Left ventricle myocardium inferior (tissue), 1 donor: ENCODE measurements around the gene HDAC2. TPM values are rescaled to one million over a fixed set of nuclear protein-coding genes. Genes with fewer than 3 reads are reported as not detected.

Experiments
- DNase-seq: peaks from one replicate; pipeline ENCODE4 v3.0.0-alpha.2; 2020
- H3K27ac ChIP-seq: fragments of 200-600 bp; replicated peaks from 2 replicates; pipeline ENCODE4 v1.8.0; 2021
- H3K27me3 ChIP-seq: fragments of 200-600 bp; 2 replicates; pipeline ENCODE4 v1.8.0; 2021; ENCODE audit warnings: low read depth
- H3K36me3 ChIP-seq: fragments of 200-600 bp; 2 replicates; pipeline ENCODE4 v1.8.0; 2021
- H3K4me1 ChIP-seq: fragments of 200-600 bp; 2 replicates; pipeline ENCODE4 v1.8.0; 2021
- H3K4me3 ChIP-seq: fragments of 200-600 bp; 2 replicates; pipeline ENCODE4 v1.8.0; 2021; ENCODE audit warnings: mild to moderate bottlenecking, moderate library complexity
- H3K9me3 ChIP-seq: fragments of 200-600 bp; replicated peaks from 2 replicates; pipeline ENCODE4 v1.8.0; 2021
- CTCF ChIP-seq: fragments of 200-600 bp; IDR thresholded peaks from 2 replicates; pipeline ENCODE4 v1.8.0; 2021; ENCODE audit warnings: antibody characterized with exemption, mild to moderate bottlenecking, borderline replicate concordance
- intact Hi-C: fragments of 100-400 bp; cut with micrococcal nuclease; formaldehyde crosslinking; loops from one replicate; pipeline ENCODE4 v1.11.0; 2022
- total RNA-seq: library from RNA; stranded (reverse); fragmentation: NEBNext Ultra II Directional; extraction: Animal tissue kit (Norgen Biotek cat#: 25700); gene quantifications from one replicate; pipeline ENCODE4 v1.2.1, GENCODE V29; 2021
- donor health status: DM: no; HTN: yes; CAD: no; lungs with severe emphysema.

The HDAC2 gene
- total RNA-seq, 1 donor from 2014 or later = 44.3 TPM

GRCh38 chr6:113980937-113981554, 10.1 kb upstream of the HDAC2 start:
- Histone ChIP-seq H3K4me1 (no peaks in the 10 kb centered on the region), H3K9me3 (no peaks in the 10 kb centered on the region), H3K4me3 (no peak overlapping the region), H3K36me3 (no peaks in the 10 kb centered on the region), H3K27me3 (no peaks in the 10 kb centered on the region), H3K27ac (no peak overlapping the region)
- peak; percentile 51 for TF ChIP-seq CTCF
- DNase-seq = no peak
- intact Hi-C loops = loop anchor here (10.0 kb wide), 1 partner anchor 124 kb away; no protein-coding TSS in a partner anchor

- Histone ChIP-seq H3K4me3 (no peak overlapping the region), H3K27ac (no peak overlapping the region), H3K9me3 (no peaks in the 10 kb centered on the region), H3K4me1 (no peaks in the 10 kb centered on the region), H3K27me3 (no peaks in the 10 kb centered on the region), H3K36me3 (no peaks in the 10 kb centered on the region)
- intact Hi-C loops = loop anchor here (10.0 kb wide), 1 partner anchor 125 kb away; no protein-coding TSS in a partner anchor
- no peak for TF ChIP-seq CTCF
- no peak for DNase-seq
Measured at GRCh38 chr6:113979937-113980336, 9.0 kb upstream of the HDAC2 start.

- no peak overlapping the region for H3K27ac ChIP-seq
- H3K4me3 ChIP-seq = no peak overlapping the region
- H3K4me1 ChIP-seq = no peaks in the 10 kb centered on the region
- H3K27me3 ChIP-seq = no peaks in the 10 kb centered on the region
- H3K9me3 ChIP-seq = no peaks in the 10 kb centered on the region
- intact Hi-C loops = no loop called here
- no peak for DNase-seq
- no peak for TF ChIP-seq CTCF
- no peaks in the 10 kb centered on the region for H3K36me3 ChIP-seq
Measured at GRCh38 chr6:113978084-113978675, 7.2 kb upstream of the HDAC2 start.

- Histone ChIP-seq H3K9me3 (no peaks in the 10 kb centered on the region), H3K27ac (no peak overlapping the region), H3K4me3 (no peak overlapping the region), H3K4me1 (peaks cover 3% of the 10 kb centered on the region), H3K27me3 (no peaks in the 10 kb centered on the region), H3K36me3 (no peaks in the 10 kb centered on the region)
- intact Hi-C loops = no loop called here
- TF ChIP-seq CTCF = no peak
- no peak for DNase-seq
Measured at GRCh38 chr6:113976806-113977205, 5.9 kb upstream of the HDAC2 start.

- Histone ChIP-seq H3K9me3 (no peaks in the 10 kb centered on the region), H3K27me3 (no peaks in the 10 kb centered on the region), H3K4me1 (peaks cover 53% of the 10 kb centered on the region), H3K27ac (peak overlapping the region; percentile 96), H3K36me3 (no peaks in the 10 kb centered on the region), H3K4me3 (peak overlapping the region; percentile 99)
- intact Hi-C loops = no loop called here
- TF ChIP-seq CTCF = no peak
- DNase-seq = no peak
Measured at GRCh38 chr6:113971741-113972140, 793 bp upstream of the HDAC2 start.
